PC-9 (cell line): ENCODE measurements around the gene UCHL1. TPM values are rescaled to one million over a fixed set of nuclear protein-coding genes. Genes with fewer than 3 reads are reported as not detected.

Source experiments
- BruUV-seq: library from RNA; stranded (reverse); fragments of 400-500 nt; replicated peaks from 2 replicates; lab custom pipeline; 2021; lab: Mats Ljungman, UMichigan
- CTCF ChIA-PET: fragments of 300-600 bp; sonication (Branson Sonifier 250); formaldehyde crosslinking; loops from one replicate; lab custom pipeline; 2022; ENCODE audit warnings: antibody characterized with exemption; lab: Charles Lee
- POLR2A ChIA-PET: fragments of 300-600 bp; sonication (Branson Sonifier 250); formaldehyde crosslinking; loops from one replicate; lab custom pipeline; 2022; ENCODE audit warnings: antibody characterized with exemption; ENCODE audit not compliant: unreplicated experiment; lab: Charles Lee
- DNase-seq, 2 experiments: peaks; one replicate each; pipeline versions ENCODE4 v3.0.0 to v3.0.0-alpha.2; 2015 to 2022; ENCODE audit warnings: mixed read lengths in 1 of 2
- H2AFZ ChIP-seq: fragments of 200-600 bp; sonication (generic); 2 replicates; pipeline ENCODE4 v1.8.1; 2017; ENCODE audit warnings: antibody characterized with exemption
- H3F3A ChIP-seq: fragments of 200-600 bp; sonication (generic); 2 replicates; pipeline ENCODE4 v1.8.1; 2017; ENCODE audit warnings: antibody characterized with exemption, mild to moderate bottlenecking, low read depth; ENCODE audit not compliant: insufficient read depth
- H3K27ac ChIP-seq: fragments of 200-600 bp; sonication (generic); 2 replicates; pipeline ENCODE4 v1.6.1; 2016; ENCODE audit warnings: mixed run types
- H3K27me3 ChIP-seq: fragments of 200-600 bp; sonication (generic); 2 replicates; pipeline ENCODE4 v1.6.1; 2016; ENCODE audit warnings: low read depth, mixed run types; ENCODE audit not compliant: insufficient read depth
- H3K36me3 ChIP-seq: fragments of 200-600 bp; sonication (generic); 2 replicates; pipeline ENCODE4 v1.6.1; 2016; ENCODE audit warnings: low read depth, mixed run types
- H3K4me1 ChIP-seq: fragments of 200-600 bp; sonication (generic); replicated peaks from 2 replicates; pipeline ENCODE4 v1.6.1; 2016; ENCODE audit warnings: mixed run types; ENCODE audit not compliant: insufficient read depth
- H3K4me2 ChIP-seq: fragments of 200-600 bp; sonication (generic); 2 replicates; pipeline ENCODE4 v1.6.1; 2017; ENCODE audit warnings: mixed run types
- H3K4me3 ChIP-seq: fragments of 200-600 bp; sonication (generic); 2 replicates; pipeline ENCODE4 v1.6.1; 2016; ENCODE audit warnings: mixed run types
- H3K79me2 ChIP-seq: fragments of 200-600 bp; sonication (generic); 2 replicates; pipeline ENCODE4 v1.6.1; 2017; ENCODE audit warnings: low read depth, mixed run types
- H3K9me2 ChIP-seq: fragments of 200-600 bp; sonication (generic); 2 replicates; pipeline ENCODE4 v1.8.1; 2017; ENCODE audit warnings: mild to moderate bottlenecking; ENCODE audit not compliant: insufficient read depth
- H3K9me3 ChIP-seq: fragments of 200-600 bp; sonication (generic); 2 replicates; pipeline ENCODE4 v1.8.1; 2016; ENCODE audit warnings: low read depth; ENCODE audit not compliant: insufficient read depth
- H4K20me1 ChIP-seq: fragments of 200-600 bp; sonication (generic); 2 replicates; pipeline ENCODE4 v1.8.1; 2017; ENCODE audit not compliant: insufficient read depth
- CTCF ChIP-seq: fragments of 200-600 bp; sonication (generic); conservative IDR thresholded peaks from 2 replicates; pipeline ENCODE4 v1.6.1; 2017; ENCODE audit warnings: mixed run types, antibody characterized with exemption, mild to moderate bottlenecking, moderate library complexity
- EZH2 ChIP-seq: fragments of 200-600 bp; sonication (generic); IDR thresholded peaks from 2 replicates; pipeline ENCODE4 v1.8.0; 2017; ENCODE audit warnings: antibody characterized with exemption, low read depth
- intact Hi-C: fragments of 100-400 bp; cut with micrococcal nuclease; formaldehyde crosslinking; loops from one replicate; pipeline ENCODE4 v1.10.0; 2022; ENCODE audit not compliant: unreplicated experiment
- total RNA-seq: library from RNA; stranded (reverse); gene quantifications from 2 replicates; pipeline ENCODE4 v1.2.3, GENCODE V29; 2021

Gene UCHL1
- total RNA-seq, 1 experiment from 2014 or later: 1,253 TPM

- peak overlapping the region; percentile 99 for H3K4me2 ChIP-seq
- peaks cover 30% of the 10 kb centered on the region for H3K4me1 ChIP-seq
- ChIA-PET POLR2A (interaction anchor here (0.6 to 1.0 kb wide), 6 partner anchors 12 to 427 kb away, joined by 3 to 9 read pairs (median 4); partner anchors contain the start of gene UCHL1), CTCF (interaction anchor here (0.6 to 0.7 kb wide), 4 partner anchors 39 to 1518 kb away, joined by 3 to 4 read pairs (median 3); no protein-coding TSS in a partner anchor)
- intact Hi-C loops: loop anchor here (1.0 kb wide), 1 partner anchor 40 kb away; the partner anchor contains the start of gene UCHL1
- H3K36me3 ChIP-seq: no peaks in the 10 kb centered on the region
- no peaks in the 10 kb centered on the region for H3K27me3 ChIP-seq
- peaks cover 22% of the 10 kb centered on the region for H3K79me2 ChIP-seq
- H4K20me1 ChIP-seq: no peaks in the 10 kb centered on the region
- peak; percentile 68 to 87 for DNase-seq
- H3F3A ChIP-seq: peaks cover 17% of the 10 kb centered on the region
- peak overlapping the region; percentile 95 for H3K27ac ChIP-seq
- BruUV-seq: TSS peak; percentile 99
- peak overlapping the region; percentile 71 for H3K4me3 ChIP-seq
- peak; percentile 40; the same call in 1 of the 2 replicates for TF ChIP-seq CTCF
- TF ChIP-seq EZH2: no peak
- H2AFZ ChIP-seq: peak overlapping the region; percentile 98
- H3K9me3 ChIP-seq: no peaks in the 10 kb centered on the region
- H3K9me2 ChIP-seq: no peaks in the 10 kb centered on the region
Observed at GRCh38 chr4:41216294-41217019, 40.3 kb upstream of the UCHL1 start.

- no peaks in the 10 kb centered on the region for H3K27me3 ChIP-seq
- intact Hi-C loops: loop anchor here (1.0 kb wide), 1 partner anchor 39 kb away; the partner anchor contains the start of gene UCHL1
- peaks cover 29% of the 10 kb centered on the region for H3K4me1 ChIP-seq
- TF ChIP-seq EZH2 (no peak), CTCF (no peak)
- no peaks in the 10 kb centered on the region for H4K20me1 ChIP-seq
- no peaks in the 10 kb centered on the region for H3K9me3 ChIP-seq
- ChIA-PET POLR2A (interaction anchor here (0.6 to 1.0 kb wide), 4 partner anchors 13 to 427 kb away, joined by 3 to 4 read pairs (median 4); partner anchors contain the start of gene UCHL1), CTCF (interaction anchor here (0.6 to 0.7 kb wide), 3 partner anchors 39 to 1519 kb away, joined by 3 to 4 read pairs (median 3); no protein-coding TSS in a partner anchor)
- BruUV-seq: no TSS peak
- H3K4me3 ChIP-seq: peak overlapping the region; percentile 71
- no peaks in the 10 kb centered on the region for H3K9me2 ChIP-seq
- H3K36me3 ChIP-seq: no peaks in the 10 kb centered on the region
- DNase-seq: no peak
- peaks cover 17% of the 10 kb centered on the region for H3K79me2 ChIP-seq
- peak overlapping the region; percentile 95 for H3K27ac ChIP-seq
- peak overlapping the region; percentile 98 for H2AFZ ChIP-seq
- peak overlapping the region; percentile 84 for H3K4me2 ChIP-seq
- H3F3A ChIP-seq: peaks cover 17% of the 10 kb centered on the region
Observed at GRCh38 chr4:41217020-41217333, 39.8 kb upstream of the UCHL1 start.

GRCh38 chr4:41217374-41217773 is 39.4 kb upstream of the UCHL1 start:
- peaks cover 17% of the 10 kb centered on the region for H3F3A ChIP-seq
- intact Hi-C loops: loop anchor here (1.0 kb wide), 1 partner anchor 39 kb away; the partner anchor contains the start of gene UCHL1
- H3K27me3 ChIP-seq: no peaks in the 10 kb centered on the region
- no peaks in the 10 kb centered on the region for H3K9me2 ChIP-seq
- CTCF ChIA-PET: no interaction called here
- no peak for TF ChIP-seq CTCF
- no peak for TF ChIP-seq EZH2
- H3K4me2 ChIP-seq: peak overlapping the region; percentile 84
- BruUV-seq: no TSS peak
- no peaks in the 10 kb centered on the region for H3K9me3 ChIP-seq
- H4K20me1 ChIP-seq: no peaks in the 10 kb centered on the region
- peak overlapping the region; percentile 71; the same call in 1 of the 2 replicates for H3K4me3 ChIP-seq
- peaks cover 13% of the 10 kb centered on the region for H3K79me2 ChIP-seq
- DNase-seq: no peak
- H3K27ac ChIP-seq: peak overlapping the region; percentile 95
- POLR2A ChIA-PET: interaction anchor here (0.6 kb wide), 2 partner anchors 118 to 426 kb away, joined by 3 to 4 read pairs; no protein-coding TSS in a partner anchor
- H2AFZ ChIP-seq: peak overlapping the region; percentile 98
- H3K4me1 ChIP-seq: peaks cover 27% of the 10 kb centered on the region
- no peaks in the 10 kb centered on the region for H3K36me3 ChIP-seq
